ENCODE measurements around the gene FBXL4. TPM values are rescaled to one million over a fixed set of nuclear protein-coding genes. Genes with fewer than 3 reads are reported as not detected.
"Not testable (repeated sequence)": the region's sequence is repeated elsewhere in the genome, so short reads cannot be mapped to it uniquely, and the experiment has no call there.

Gene FBXL4
- total RNA-seq, 1 donor from 2014 or later = 18.5 TPM

DNA sequence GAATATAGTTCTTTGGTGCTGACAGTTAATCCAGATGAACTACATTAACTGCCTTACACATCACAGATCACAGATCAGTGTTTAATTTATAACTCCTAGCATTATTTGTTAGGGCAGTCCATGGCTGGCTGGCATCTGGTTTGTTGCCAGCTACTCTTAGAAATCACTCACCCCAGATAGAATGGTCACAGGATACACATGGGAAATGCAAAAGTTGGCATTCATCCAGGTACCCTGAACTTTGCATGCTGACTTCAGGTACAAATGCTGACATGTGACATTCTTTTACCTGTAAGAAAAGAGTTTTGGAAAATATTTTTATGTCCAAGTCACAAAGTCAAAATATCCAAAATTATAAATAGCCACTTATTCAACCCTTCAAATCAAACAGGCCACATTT, 20.2 kb downstream of the FBXL4 start:
- TF ChIP-seq, protein P1, sequence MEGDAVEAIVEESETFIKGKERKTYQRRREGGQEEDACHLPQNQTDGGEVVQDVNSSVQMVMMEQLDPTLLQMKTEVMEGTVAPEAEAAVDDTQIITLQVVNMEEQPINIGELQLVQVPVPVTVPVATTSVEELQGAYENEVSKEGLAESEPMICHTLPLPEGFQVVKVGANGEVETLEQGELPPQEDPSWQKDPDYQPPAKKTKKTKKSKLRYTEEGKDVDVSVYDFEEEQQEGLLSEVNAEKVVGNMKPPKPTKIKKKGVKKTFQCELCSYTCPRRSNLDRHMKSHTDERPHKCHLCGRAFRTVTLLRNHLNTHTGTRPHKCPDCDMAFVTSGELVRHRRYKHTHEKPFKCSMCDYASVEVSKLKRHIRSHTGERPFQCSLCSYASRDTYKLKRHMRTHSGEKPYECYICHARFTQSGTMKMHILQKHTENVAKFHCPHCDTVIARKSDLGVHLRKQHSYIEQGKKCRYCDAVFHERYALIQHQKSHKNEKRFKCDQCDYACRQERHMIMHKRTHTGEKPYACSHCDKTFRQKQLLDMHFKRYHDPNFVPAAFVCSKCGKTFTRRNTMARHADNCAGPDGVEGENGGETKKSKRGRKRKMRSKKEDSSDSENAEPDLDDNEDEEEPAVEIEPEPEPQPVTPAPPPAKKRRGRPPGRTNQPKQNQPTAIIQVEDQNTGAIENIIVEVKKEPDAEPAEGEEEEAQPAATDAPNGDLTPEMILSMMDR (IDR thresholded peaks at IDR 0.05) = no peak
- no peaks in the 10 kb centered on the region for H3K27me3 ChIP-seq
- no peak for DNase-seq
- H3K9me3 ChIP-seq = no peaks in the 10 kb centered on the region
- no peak overlapping the region for H3K4me3 ChIP-seq
- no peak for ATAC-seq
- H3K4me1 ChIP-seq = no peaks in the 10 kb centered on the region
- intact Hi-C loops (cut with DNase I) = no loop called here
- peaks cover 15% of the 10 kb centered on the region for H3K36me3 ChIP-seq
- no peak overlapping the region for H3K27ac ChIP-seq

DNA sequence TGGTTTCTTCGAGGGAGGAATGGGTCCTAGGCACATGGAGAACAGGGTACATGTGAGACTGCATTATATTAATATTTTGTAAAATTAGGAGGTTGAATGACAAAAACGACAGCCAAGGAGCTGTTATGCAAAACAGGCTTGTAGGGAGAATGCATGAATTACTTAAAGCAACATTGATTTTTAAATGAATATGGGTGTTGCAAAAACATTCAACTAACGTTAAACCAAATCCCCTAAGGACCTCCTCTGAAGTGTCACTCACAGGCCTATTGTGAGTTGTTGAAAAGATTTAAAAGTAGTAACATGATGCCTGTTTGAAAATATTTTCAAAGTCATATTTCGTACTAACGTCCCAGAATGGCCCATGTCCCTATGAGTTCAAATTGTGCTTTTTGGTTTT, 21.9 kb downstream of the FBXL4 start:
- intact Hi-C loops (cut with DNase I) = no loop called here
- Histone ChIP-seq H3K27me3 (no peaks in the 10 kb centered on the region), H3K36me3 (peaks cover 15% of the 10 kb centered on the region), H3K4me3 (no peak overlapping the region), H3K27ac (no peak overlapping the region), H3K4me1 (no peaks in the 10 kb centered on the region), H3K9me3 (no peaks in the 10 kb centered on the region)
- no peak for ATAC-seq
- TF ChIP-seq, protein P1 (IDR thresholded peaks at IDR 0.05) = no peak
- DNase-seq = no peak

DNA sequence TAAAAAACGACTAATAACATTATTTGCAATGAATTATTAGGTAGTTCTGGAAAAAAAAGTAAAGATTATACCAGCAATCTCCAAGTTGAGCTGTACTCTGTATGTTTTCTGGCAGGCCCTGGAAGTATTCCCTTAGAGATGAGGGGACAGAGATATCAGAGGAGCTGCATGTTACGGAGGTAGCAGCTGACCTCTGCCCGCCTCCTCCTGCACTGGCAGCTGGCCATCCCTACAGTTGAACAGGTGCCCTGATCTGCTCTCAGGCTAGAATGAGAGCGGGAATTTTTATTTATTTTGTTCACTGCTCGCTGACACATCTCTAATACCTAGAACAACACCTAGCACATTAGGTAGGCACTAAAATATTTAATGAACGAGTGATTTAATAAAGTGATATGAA, 23.1 kb downstream of the FBXL4 start:
- H3K4me3 ChIP-seq = no peak overlapping the region
- DNase-seq (no peak), ATAC-seq (no peak)
- no peaks in the 10 kb centered on the region for H3K9me3 ChIP-seq
- intact Hi-C loops (cut with DNase I) = no loop called here
- no peaks in the 10 kb centered on the region for H3K4me1 ChIP-seq
- no peaks in the 10 kb centered on the region for H3K27me3 ChIP-seq
- peaks cover 15% of the 10 kb centered on the region for H3K36me3 ChIP-seq
- no peak overlapping the region for H3K27ac ChIP-seq
- TF ChIP-seq, protein P1 (IDR thresholded peaks at IDR 0.05) = no peak

DNA sequence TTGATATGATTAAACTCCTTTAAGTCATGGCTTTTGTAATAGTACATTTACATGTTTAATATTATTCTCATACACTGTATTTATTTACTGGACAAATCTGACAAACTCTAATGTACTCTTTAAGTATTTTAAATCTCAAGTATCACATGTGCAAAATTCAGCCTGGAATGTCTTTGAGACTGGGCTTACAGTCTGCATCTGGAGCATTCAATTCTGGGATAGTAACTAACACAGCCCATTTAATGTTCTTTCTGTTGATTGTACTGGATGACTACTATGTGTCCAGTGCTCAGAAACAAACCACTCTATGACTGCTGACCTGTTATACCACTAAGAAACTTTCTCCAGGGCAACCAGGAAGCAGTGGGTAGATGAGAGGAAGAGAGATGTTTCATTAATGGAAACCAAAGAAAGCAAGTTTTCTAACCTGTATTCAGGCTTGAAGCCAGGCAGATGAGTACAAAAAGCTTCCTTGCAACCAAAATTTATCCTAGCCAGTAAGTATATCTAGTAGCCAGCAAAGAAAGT, 26.8 kb downstream of the FBXL4 start:
- ATAC-seq (peak; percentile 59), DNase-seq (no peak)
- intact Hi-C loops (cut with DNase I) = no loop called here
- Histone ChIP-seq H3K4me3 (no peak overlapping the region), H3K36me3 (no peaks in the 10 kb centered on the region), H3K4me1 (no peaks in the 10 kb centered on the region), H3K27ac (no peak overlapping the region), H3K27me3 (no peaks in the 10 kb centered on the region), H3K9me3 (no peaks in the 10 kb centered on the region)
- TF ChIP-seq, protein P1 (IDR thresholded peaks at IDR 0.05) = no peak

DNA sequence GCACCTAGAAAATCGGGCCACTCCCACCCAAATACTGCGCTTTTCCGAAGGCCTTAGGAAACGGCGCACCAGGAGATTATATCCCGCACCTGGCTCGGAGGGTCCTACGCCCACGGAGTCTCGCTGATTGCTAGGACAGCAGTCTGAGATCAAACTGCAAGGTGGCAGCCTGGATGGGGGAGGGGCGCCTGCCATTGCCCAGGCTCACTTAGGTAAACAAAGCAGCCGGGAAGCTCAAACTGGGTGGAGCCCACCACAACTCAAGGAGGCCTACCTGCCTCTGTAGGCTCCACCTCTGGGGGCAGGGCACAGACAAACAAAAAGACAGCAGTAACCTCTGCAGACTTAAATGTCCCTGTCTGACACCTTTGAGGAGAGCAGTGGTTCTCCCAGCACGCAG, 36.8 kb downstream of the FBXL4 start:
- not testable (repeated sequence) for ATAC-seq

DNA sequence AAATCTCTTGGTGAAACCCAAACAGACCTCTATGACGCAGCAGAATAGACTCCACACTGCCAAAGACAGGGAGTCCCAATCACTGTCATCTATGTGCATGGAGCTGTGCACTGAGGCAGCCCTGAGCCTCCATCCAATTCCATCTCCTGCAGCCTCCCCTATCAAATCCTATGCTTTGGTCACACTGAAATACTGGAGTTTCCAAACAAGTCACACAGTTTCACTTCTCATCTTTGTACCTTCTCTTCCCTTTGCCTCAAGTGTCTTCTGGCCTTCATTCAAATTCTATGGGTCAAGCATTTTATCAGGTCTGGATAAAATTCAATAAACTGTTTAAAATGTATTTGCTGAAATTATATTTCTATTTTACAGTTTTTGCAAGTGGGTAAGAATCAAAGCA, 38.5 kb downstream of the FBXL4 start:
- Histone ChIP-seq H3K4me3 (no peak overlapping the region), H3K9me3 (no peaks in the 10 kb centered on the region), H3K36me3 (peaks cover 15% of the 10 kb centered on the region), H3K4me1 (no peaks in the 10 kb centered on the region), H3K27ac (no peak overlapping the region), H3K27me3 (no peaks in the 10 kb centered on the region)
- intact Hi-C loops (cut with DNase I) = no loop called here
- TF ChIP-seq, protein P1 (IDR thresholded peaks at IDR 0.05) = no peak
- ATAC-seq (no peak), DNase-seq (no peak)

More for the DNA sequence above, 36.8 kb downstream of the FBXL4 start:
- intact Hi-C loops (cut with DNase I); H3K27me3 ChIP-seq; DNase-seq; H3K36me3 ChIP-seq; H3K4me1 ChIP-seq; H3K9me3 ChIP-seq; H3K27ac ChIP-seq; H3K4me3 ChIP-seq: not testable (repeated sequence)

DNA sequence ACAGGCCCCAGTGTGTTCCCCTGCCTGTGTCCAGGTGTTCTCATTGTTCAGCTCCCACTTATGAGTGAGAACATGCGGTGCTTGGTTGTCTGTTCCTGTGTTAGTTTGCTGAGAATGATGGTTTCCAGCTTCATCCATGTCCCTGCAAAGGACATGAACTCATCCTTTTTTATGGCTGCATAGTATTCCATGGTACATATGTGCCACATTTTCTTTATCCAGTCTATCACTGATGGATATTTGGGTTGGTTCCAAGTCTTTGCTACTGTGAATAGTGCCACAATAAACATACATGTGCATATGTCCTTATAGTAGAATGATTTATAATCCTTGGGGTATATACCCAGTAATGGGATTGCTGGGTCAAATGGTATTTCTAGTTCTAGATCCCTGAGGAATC, 41.4 kb downstream of the FBXL4 start:
- H3K27me3 ChIP-seq; H3K27ac ChIP-seq; H3K4me3 ChIP-seq; intact Hi-C loops (cut with DNase I); H3K9me3 ChIP-seq; H3K4me1 ChIP-seq; ATAC-seq; DNase-seq: not testable (repeated sequence)
- peaks cover 31% of the 10 kb centered on the region for H3K36me3 ChIP-seq
